Activated T-cell treated with anti-CD3 and anti-CD28 coated beads for 48 hours (primary cell): Measurements from ENCODE around the gene COG2.
"Not testable (repeated sequence)": the region's sequence is repeated elsewhere in the genome, so short reads cannot be mapped to it uniquely, and the experiment has no call there.

ENCODE experiments used
- DNase-seq: peaks from one replicate; pipeline ENCODE4 v3.0.0-alpha.2; 2020; ENCODE audit warnings: low read depth

Gene COG2

DNA sequence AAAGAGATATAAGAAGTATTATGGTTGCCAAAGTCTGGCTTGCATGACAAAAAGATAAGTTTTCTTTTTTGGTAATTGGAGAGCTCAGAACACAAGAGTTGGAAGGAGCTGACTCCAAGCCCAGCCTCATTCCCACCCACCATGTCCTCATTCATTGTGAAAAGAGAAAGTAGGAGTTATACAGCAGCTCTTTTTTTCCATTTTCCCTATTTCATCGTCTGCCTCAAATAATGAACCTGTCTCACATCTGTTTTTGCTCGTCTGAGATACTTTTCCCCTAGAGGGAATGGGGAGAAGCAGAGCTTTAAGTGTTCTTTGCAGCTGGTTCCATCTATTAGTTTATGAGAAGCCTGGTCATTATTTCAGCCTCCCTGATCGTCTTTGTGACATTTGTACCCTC is 36.9 kb downstream of the COG2 start:
- DNase-seq, result no peak

DNA sequence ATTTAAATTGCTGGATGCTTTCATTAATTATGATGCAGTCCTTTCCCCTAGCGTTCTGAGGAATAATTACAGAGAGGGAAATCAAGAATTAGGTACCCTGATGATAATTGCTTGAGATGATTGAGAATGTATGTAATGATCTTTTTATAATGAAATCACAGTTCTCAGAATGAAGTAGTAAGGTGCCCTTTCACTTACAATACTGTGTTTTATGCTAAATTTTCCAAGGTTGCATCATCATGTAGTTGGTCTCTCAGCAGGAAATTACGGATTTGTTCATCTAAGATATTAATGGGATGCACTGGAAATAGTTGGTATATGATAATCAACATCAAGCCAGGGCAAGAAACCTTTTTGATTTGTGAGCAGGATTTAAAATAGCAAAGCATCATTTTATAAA is 37.5 kb downstream of the COG2 start:
- no peak for DNase-seq

DNA sequence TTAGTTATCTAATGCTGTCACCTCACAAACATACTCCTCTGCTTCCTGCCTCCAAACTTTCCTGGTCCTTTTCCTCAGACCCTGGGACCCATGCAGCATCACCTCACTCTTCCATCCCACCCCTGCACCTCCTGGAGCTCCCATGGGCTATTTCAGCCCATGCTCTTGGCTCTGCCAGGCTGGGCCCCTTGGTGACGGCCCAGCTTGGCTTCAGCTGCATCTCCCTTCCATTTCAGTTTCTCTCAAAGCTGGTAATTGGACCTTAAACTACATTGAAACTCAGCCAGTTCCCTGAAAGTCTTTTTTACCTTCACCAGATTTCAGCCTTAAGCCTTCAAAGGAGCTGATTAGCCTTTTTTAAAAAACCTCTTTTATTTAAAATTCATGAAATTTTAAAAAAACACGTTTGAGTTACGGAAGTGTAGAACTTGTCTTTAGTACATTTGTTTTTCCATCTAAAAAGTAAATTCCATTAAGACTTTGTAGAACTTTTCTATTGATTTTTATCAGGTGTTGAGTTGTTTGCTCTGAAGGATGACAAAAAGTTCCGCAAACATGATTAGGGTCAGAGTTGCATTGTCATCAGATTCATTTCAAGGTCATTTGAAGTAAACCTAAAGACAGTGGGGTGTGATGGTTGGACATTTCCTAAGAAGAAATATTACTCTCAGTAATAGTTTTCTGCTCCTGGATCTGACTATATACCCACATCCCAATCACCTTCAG is 38.2 kb downstream of the COG2 start:
- DNase-seq, result no peak

DNA sequence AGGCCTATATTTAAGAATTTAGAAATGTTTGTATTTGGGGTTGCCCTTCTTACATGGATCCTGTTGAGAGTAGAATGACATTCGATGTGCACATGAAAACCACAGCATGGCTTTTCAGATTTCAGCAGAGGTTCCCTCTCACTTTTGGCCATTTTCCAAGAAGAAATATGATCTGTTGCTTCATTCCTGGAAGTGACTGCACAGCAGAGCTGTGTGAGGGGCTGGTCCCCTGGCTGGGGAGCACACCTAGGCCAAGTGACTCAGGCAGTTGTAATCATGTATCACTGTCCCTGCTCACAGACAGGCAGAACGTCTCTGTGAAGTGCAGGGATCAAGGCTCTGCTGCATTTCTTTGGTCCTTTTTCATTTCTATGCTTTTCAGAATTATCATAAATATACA is 39.3 kb downstream of the COG2 start:
- DNase-seq, result no peak

DNA sequence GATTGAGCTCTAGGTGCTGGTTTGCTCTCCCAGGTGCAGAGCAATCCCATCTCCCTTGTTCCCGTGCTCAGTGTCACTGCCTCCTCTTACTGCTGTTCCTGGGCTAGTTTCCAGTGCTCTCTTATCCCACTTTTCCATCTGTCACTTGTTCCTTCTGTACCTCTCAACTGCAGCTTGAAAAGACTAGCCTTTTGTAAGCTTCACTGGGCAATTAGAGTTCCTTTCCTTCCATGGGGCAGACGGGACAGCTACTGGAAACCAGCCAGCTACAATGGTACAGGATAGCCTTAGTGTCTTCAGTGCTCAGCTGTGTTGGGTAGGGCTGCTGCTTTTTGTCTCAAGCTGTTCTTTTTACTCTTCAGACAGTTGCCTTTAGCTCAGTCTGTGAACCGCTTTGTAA is 40.0 kb downstream of the COG2 start:
- DNase-seq, result no peak

DNA sequence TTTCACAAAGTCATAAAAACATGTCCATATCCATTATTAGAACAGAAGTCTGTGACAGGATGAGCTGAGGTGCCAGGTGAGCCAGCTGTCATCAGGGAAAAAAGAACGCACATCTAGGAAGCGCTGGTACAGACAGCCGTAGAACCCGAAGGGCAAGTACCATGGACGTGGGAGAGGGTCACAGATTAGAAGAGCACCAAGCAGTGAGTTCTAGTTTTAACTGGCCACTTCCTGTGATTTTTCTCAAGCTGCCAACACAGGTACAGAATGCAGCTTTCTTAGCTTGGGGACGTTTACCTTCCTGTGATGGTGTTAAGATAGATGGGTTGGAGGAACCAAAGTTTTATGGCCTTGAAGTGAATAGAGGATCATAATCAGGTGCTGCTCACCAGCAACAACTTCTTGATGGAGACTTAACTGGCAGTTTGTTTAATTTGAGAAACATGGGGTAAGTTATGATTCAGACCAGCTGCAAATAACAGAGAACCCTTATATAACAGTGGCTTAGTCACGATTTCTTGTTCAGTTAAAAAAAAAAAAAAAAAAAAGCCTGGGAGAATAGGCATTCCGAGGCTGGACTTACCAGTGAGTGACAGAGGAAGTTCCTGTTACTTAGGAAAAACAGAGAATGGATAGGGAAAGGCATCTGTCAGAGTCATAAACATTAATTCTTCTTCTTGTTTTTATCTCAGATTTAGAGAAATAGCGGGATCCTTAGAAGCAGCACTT is 40.8 kb downstream of the COG2 start:
- DNase-seq, result no peak

DNA sequence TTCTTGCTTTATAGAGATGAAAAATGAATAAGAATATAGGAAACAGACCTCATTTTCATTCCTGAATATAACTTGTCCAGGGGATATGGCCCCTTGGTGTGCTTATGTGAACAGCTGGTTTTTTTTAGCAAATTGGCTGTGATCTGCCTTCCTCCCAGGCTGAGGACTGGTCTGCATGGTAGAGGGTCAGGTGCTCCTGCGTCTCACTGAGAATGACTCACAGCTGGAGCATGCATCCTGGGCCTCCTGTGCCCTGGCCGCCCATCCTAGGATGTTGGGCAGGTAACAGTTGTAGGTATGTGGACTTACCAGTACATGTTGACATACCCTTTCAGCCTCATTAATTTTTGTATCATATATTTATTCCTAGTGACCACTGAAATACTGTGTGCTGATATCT is 41.9 kb downstream of the COG2 start:
- DNase-seq, result no peak

DNA sequence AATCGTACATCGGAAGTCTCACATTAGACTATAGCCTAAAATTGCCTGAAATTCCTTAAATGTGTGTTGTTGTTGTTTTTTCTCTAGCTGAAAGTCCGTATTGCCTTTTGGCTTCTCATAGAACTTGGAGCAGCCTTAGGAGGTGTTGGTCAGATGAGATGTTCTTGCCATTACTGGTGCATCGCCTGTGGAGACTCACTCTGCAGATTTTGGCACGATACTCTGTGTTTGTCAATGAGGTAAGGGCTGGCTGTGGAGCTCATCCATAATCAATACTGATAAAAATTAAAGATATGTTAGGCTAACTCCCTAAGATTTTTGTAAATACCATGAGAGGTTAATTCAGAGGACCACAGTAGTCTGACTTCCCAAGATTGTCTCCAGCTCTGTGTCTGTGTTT is 42.7 kb downstream of the COG2 start:
- no peak for DNase-seq

DNA sequence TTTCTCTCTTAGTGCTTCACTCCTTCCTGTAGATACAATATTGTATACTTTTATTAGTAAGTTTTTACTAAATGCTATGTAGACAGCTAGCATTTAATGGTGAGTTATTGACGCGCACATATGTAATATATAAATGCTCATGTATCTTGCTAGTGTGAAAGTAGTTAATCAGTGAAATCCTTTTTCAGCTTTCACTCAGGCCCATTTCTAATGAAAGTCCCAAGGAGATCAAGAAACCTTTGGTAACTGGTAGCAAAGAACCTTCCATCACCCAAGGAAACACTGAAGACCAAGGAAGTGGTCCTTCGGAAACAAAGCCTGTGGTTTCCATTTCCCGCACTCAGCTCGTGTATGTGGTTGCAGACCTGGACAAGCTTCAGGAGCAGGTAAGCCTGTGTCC is 44.5 kb downstream of the COG2 start:
- DNase-seq, result no peak

DNA sequence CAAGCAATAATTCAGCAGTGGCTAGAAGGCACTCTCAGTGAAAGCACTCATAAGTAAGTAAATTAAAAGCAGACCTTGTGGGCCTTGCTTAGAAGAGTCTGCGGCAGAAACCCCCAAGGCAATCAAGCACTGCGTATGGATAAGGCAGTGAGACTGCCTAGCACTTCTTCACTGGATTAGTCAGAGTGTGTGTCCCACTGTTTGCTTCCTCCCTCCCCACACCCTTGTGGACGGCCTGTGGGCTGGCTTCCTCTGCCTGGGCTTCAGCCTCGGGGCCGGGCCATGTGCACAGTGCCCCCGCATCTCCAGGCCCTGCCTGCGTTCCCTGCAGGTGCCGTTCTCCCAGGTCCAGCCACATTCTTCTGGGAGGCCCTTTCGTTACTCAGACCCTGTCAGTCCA is 47.8 kb downstream of the COG2 start:
- no peak for DNase-seq

DNA sequence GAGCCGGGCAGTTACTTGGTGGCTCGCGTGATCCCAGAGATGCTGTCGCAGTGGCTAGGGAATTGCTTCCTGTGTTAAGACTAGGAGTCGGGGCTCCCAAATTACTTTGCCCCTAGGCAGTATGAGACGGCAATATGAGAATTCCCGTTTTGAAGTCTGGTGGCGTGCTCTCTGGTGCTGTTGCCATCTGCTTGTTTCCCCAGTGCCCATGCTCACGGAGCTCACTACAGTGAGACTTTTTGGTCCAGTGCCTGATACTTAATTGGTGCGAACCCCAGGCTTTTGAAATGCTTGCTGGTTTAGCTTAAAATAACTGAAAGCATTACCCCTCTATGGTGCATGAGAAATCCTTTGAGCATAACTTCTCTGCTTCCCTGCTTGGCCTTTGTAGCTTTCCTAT is 49.3 kb downstream of the COG2 start:
- no peak for DNase-seq

DNA sequence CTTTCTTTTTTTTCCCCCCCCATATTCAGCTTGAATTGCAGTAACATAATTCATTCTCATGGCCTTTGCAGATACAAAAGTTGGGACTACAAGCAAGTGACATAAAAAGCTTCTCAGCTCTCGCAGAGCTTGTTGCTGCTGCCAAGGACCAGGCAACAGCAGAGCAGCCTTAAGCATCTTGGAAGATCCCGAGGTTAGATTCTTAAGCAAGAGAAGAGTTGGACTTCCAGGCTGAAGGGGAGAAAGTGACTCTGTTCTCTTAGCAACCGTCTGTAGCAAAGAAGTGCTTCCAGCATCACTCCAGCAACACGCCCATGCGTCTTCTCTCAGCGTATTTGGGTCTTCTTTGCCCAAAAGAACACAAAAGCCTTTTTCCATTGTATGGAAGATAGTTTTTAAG is 50.9 kb downstream of the COG2 start:
- no peak for DNase-seq

DNA sequence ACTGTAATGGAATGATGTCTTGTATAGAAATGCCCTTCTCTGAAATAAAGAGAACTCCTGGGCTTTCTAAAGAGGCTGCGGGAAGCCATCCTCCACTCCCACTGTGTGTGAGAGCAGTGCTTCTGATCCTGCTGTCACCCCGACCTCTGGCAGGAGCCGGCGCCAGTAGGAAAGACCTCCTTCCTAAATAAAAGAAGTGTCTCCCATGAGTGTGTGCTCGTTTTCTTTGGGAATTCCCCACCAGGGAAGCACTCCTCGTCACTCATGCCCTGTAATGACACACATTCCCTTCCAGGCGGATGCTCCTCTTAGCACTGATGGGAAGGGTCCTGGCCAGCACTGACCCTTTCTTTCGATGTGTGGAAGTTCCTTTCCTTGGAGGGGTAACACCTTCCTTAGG is 51.5 kb downstream of the COG2 start:
- no peak for DNase-seq

DNA sequence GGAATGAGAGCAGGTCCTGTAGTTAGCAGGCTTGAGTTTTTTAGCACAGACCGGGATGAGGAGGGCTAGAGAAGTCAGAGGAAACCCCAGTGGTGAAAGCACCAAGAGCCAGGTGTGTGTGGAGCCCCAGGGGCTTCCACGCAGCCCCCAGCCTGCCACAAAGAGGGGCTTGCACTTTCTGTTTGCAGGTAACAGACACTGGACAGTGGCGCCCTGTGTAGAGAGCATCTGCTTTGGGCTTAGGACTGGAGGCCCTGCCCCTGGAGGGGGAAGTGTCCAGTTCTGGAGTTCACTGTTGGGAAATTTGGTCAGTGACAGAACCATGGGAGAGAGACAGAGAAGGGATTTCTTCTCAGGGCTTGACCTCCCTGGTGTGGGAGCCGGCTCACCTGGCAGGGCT is 52.2 kb downstream of the COG2 start:
- no peak for DNase-seq

DNA sequence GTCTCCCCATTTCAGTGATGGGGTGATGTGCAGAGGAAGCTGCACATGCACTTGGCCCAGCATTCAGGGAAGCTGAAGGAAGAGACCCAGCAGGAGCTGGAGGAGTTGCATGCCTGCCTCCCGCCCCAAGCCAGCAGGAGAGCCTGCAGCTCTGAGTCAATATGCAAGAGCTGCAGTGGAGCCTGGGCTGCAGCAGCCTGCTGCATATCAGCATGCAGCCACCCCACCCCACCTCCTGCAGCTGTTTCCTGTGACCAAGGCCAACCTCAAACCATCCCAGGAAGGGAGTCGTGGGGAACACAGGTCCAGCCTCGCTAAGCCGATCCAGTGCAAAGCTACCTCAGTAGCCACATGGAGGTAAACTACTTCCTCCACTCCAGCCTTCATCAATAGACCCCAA is 52.7 kb downstream of the COG2 start:
- no peak for DNase-seq

DNA sequence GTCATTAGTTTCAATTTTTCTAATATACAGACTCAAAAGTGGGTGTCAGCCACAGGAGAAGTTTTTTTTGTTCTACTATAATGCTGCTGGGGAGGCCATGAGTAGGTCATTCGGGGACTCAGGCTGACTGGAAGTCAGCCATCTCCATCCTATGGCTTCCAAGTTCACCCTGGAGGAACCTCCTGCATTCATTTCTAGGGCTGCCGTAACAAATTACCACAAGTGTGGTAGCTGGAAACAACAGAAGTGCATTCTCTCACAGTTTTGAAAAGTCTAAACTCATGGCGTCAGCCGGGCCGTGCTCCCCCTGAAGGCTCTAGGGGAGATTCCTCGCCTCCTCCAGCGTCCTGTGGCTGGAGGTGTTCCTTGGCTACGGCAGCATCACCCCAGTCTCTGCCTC is 53.9 kb downstream of the COG2 start:
- no peak for DNase-seq

DNA sequence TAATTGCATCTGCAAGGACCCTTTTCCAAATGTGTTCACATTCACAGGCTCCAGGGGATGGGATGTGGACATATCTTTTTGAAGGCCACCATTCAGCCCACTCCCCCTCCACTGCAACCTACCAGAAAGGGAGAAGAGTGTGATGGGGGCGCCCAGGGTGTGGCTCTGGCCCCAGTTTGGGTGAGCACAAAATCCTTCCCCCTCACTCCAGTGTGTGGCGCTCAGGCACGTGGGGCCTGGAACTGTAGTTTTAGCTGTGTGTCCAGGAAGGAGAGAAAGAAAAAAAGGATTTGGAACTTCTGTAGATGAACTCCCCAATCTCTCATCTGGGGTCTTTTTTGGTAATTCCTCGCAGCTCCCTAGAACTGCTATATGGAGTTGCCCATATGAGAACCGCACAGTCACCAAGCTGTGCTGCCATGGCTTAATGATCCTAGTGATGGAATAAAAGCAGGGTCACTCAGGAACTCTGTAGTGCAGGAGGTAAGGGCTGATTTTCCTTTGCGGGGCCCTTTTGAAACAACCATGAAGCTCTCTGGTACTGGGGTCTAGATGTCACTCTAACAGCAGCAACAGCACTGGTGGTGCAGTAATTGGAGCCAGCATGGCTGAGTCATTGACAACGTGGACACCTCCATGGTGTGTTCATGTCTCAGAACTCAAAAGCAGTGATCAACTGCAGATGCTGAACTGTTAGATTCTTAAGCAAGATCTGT is 54.6 kb downstream of the COG2 start:
- no peak for DNase-seq

DNA sequence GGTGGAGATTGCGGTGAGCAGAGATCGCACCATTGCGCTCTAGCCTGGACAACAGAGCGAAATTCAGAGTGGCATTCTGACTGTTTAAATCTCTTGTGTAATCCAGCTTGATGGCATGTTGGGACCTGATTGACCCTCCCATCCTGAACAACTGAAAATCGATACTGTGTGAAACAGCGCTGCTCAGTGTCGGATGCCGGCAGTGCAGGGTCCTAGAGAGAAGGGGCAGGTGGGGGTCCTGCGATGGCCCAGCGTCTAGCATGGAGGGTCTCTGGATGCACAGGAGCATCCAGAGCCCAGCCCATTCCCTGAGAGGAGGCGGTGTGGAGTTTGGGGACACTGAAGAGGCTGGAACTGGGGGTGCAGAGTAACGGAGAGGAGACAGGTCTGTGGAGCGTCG is 55.8 kb downstream of the COG2 start:
- DNase-seq, result no peak

DNA sequence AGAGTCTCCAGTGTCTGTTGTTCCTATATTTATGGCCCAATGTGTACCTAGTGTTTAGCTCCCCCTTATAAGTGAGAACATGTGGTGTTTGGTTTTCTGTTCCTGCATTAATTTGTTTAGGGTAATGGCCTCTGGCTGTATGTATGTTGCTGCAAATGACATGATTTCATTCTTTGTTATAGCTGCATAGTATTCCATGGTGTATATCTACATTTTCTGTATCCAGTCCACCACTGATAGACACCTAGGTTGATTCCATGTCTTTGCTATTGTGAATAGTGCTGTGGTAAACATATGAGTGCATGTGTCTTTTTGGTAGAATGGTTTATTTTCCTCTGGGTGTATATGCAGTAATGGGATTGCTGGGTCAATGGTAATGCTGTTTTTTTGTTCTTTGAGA is 56.7 kb downstream of the COG2 start:
- DNase-seq, result not testable (repeated sequence)

DNA sequence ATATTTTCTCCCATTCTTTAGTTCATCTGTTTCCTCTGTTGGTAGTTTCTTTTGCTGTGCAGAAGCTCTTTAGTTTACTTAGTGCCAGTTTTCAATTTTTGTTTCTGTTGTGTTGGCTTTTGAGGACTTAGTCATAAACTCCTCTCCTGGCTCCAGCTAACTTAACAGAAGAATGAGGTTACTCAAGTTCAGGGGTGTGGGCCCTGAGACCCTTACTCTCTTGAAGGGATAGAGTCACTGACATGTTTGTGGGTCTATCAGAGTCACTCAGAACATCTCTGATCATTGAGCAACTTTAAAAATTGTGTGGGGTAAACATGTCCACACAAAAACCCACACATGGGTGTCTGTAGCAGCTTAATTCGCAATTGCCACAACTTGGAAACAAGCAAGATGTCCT is 57.4 kb downstream of the COG2 start:
- no peak for DNase-seq

DNA sequence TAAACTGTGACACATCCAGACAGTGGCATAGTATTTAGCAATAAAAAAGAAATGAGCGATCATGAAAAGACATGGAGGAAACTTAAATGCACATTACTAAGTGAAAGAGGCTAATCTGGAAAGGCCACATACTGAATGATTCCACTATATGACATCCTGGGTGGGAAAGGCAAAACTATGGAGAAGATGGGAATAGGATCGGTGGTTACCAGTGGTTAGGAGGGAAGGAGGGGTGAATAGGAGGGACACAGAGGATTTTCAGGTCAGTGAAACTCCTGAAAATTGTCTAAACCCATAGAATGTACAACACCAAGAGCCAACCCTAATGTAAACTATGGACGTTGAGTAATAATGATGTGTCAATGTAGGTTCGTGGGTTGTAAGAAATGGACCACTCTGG is 57.9 kb downstream of the COG2 start:
- no peak for DNase-seq

DNA sequence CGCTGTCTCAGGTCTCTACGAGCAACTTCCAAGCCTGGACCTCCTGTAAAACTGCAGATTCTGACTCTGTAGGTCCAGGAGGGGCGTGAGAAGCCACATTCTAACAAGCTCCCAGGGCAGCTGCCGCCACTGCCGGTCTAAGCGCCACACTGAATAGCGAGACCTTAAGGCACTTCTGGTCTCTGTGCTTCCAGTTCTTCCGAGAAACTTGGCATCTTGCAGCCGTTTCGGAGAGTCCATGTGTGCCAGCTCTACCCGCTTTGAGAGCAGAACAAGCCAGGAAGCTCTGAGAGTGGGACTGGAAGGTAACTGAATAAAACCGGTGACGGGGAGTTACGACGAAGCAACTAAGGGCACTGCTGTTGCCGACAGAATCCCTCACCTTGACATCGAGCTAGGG is 59.2 kb downstream of the COG2 start:
- DNase-seq, result no peak
